HFF-Myc (cell line): ENCODE results near the gene SEMA7A.

Experiments used
- DNase-seq: peaks from one replicate; pipeline ENCODE4 v3.0.0-alpha.2; 2011; ENCODE audit warnings: low read depth; ENCODE audit errors: extremely low read depth
- H3K4me3 ChIP-seq: replicated peaks from 2 replicates; pipeline ENCODE4 v1.5.1; 2011; ENCODE audit warnings: low read depth, mild to moderate bottlenecking, control low read depth, low read length
- TF ChIP-seq, protein P1 (sequence below): IDR thresholded peaks from 2 replicates; pipeline ENCODE4 v1.5.1; 2012; ENCODE audit warnings: mild to moderate bottlenecking, low read depth, low read length, control low read depth; ENCODE audit errors: missing control alignments

Gene SEMA7A

GRCh38 chr15:74406517-74406916, 27.2 kb downstream of the SEMA7A start:
- no peak for DNase-seq
- no peak overlapping the region for H3K4me3 ChIP-seq
- TF ChIP-seq, protein P1, sequence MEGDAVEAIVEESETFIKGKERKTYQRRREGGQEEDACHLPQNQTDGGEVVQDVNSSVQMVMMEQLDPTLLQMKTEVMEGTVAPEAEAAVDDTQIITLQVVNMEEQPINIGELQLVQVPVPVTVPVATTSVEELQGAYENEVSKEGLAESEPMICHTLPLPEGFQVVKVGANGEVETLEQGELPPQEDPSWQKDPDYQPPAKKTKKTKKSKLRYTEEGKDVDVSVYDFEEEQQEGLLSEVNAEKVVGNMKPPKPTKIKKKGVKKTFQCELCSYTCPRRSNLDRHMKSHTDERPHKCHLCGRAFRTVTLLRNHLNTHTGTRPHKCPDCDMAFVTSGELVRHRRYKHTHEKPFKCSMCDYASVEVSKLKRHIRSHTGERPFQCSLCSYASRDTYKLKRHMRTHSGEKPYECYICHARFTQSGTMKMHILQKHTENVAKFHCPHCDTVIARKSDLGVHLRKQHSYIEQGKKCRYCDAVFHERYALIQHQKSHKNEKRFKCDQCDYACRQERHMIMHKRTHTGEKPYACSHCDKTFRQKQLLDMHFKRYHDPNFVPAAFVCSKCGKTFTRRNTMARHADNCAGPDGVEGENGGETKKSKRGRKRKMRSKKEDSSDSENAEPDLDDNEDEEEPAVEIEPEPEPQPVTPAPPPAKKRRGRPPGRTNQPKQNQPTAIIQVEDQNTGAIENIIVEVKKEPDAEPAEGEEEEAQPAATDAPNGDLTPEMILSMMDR, result no peak

- no peak for DNase-seq
- no peak overlapping the region for H3K4me3 ChIP-seq
- TF ChIP-seq, protein P1, result no peak
Measured at GRCh38 chr15:74405823-74406222, 27.9 kb downstream of the SEMA7A start.

DNA sequence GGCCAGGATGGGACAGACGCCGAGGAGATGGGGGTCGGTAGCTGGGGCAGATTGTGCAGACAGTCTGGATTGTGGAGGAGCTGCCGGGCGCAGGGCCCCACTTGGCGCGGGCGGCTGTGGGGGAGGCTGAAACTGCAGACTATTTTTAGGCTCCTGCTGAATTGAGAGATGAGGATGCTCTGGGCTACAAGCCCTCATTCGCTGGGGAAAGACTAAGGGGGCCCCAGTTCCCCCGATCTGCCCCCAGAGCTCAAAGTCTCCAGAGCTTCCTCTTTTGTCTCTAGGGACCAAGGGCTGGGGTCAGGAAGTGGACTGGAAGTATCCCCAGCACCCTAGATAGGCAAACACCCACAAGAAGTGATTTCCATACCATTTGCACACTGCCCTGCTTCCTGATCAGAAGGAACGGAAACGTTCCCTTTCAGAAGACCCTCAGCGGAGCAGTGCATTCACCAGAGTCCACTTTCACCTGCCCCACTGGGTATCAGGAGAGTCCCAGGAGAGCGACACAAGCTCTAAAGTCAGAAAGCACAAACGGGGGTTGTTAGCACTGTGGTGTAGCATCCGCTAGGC, 29.7 kb downstream of the SEMA7A start:
- no peak for DNase-seq
- H3K4me3 ChIP-seq, result no peak overlapping the region
- TF ChIP-seq, protein P1, result no peak

DNA sequence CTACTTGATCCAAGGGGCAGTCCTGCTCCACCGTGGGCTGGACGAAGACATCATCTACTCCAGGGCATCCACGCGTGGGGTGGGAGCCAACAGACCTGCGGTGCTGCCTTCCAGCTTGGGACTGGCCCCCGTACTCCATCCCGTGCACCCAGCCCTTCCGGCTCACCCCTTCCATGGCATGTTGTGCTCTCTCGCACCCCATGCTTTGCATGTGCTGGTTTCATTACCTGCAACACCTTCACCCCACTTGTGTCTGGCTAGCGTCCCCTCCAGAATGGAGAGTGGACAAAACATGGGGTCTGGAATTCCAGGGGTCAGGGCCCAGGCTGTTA, 30.2 kb downstream of the SEMA7A start:
- DNase-seq, result no peak
- TF ChIP-seq, protein P1, result no peak
- no peak overlapping the region for H3K4me3 ChIP-seq

DNA sequence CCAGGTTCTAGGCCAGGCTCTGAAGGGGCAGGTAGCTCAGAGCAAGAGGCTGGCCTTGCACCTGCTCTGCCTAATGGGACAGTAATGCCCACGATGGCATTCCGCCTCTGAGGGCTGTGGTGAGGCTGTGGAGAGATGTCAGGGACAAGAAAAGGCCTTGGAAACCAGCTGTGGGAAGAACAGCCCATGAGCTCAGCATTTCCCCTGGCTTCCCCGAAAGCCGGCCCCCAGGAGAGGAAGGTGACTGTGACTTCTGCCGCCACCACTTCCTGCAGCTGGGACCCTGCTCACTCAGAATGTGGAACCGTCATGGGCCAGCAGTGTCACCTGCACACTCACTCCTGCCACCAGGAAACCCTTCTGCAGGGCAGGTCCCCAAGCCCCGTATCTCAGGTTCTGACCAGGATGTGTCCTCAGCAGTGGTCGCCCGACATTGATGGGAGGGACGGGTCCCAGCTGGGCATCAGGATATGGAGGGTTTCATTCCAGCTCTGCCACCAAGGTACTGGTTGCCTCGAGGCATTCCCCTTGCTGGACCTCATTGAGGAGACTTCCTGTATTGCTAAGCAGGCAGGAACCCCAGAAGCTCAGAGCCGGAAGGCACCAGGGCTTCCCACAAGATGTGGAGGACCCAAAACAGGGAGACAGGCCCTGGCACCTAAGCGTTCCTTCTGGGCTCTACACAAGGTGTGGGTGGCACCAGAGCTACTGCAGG, 30.7 kb downstream of the SEMA7A start:
- no peak overlapping the region for H3K4me3 ChIP-seq
- DNase-seq, result no peak
- TF ChIP-seq, protein P1, result no peak

DNA sequence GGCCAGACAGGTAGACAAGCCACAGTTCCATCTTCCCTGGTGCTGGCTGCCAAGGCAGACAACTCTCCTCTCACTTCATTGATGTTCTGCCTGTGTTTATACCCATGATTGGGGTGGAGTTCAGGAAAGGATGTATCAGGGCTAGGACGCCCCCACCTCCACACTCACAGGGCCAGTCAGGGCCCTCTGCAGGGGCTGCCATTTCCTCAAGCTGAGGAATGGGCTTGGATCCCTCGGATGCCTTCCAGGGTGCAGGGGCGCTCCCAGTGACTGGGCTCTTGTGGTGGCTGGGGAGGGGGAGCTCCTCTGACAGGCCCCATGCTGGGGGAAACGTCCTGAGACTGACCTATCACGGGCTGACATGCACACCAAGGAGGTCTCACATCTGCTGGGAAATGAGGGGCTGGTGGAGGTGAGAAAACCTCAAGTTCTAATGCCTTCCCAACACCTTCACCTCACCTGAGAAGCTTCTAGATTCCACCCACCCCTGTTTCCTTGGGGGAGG, 31.4 kb downstream of the SEMA7A start:
- no peak for DNase-seq
- no peak overlapping the region for H3K4me3 ChIP-seq
- TF ChIP-seq, protein P1, result no peak
